K562 (cell line): Measurements from ENCODE around the gene WNT11. TPM values are rescaled to one million over a fixed set of nuclear protein-coding genes. Genes with fewer than 3 reads are reported as not detected.

Source experiments
- AFF1 ChIP-seq, 2 experiments: fragments of 450-650 bp; IDR thresholded peaks; 2 replicates each; pipeline ENCODE4 v1.6.1; 2018; ENCODE audit warnings: mild to moderate bottlenecking in 2 of 2, low read depth in 1 of 2; ENCODE audit not compliant: partially characterized antibody in 2 of 2
- CBX8 ChIP-seq: fragments of 200-600 bp; sonication (generic); IDR thresholded peaks from 2 replicates; pipeline ENCODE4 v1.6.1; 2012; ENCODE audit warnings: borderline replicate concordance, mixed run types, low read depth, mild to moderate bottlenecking, moderate library complexity, mixed read lengths, low read length, control low read depth, inconsistent platforms; ENCODE audit not compliant: poor library complexity, severe bottlenecking; ENCODE audit errors: extremely low read depth
- CREB3L1 ChIP-seq: fragments of 450-650 bp; IDR thresholded peaks from 2 replicates; pipeline ENCODE4 v1.6.1; 2014; ENCODE audit warnings: low read depth, mild to moderate bottlenecking, moderate library complexity, borderline replicate concordance
- FOXK1 ChIP-seq: sonication (generic); formaldehyde crosslinking; IDR thresholded peaks from 2 replicates; pipeline ENCODE4 v1.8.0; 2022; ENCODE audit warnings: missing genetic modification reagents, mild to moderate bottlenecking, borderline replicate concordance
- GATA2 ChIP-seq: sonication (generic); formaldehyde crosslinking; IDR thresholded peaks from 2 replicates; pipeline ENCODE4 v1.4.0; 2020; ENCODE audit warnings: mild to moderate bottlenecking, missing genetic modification reagents
- MAFG ChIP-seq: fragments of 450-650 bp; conservative IDR thresholded peaks from 2 replicates; pipeline ENCODE4 v1.6.1; 2016; ENCODE audit warnings: missing genetic modification characterization, missing compliant biosample characterization
- MTA1 ChIP-seq: fragments of 450-650 bp; IDR thresholded peaks from 2 replicates; pipeline ENCODE4 v1.6.1; 2017; ENCODE audit warnings: borderline replicate concordance
- PHB2 ChIP-seq: fragments of 450-650 bp; IDR thresholded peaks from 2 replicates; pipeline ENCODE4 v1.6.1; 2017; ENCODE audit warnings: low read depth
- POLR2AphosphoS2 ChIP-seq: IDR thresholded peaks from 2 replicates; pipeline ENCODE4 v1.6.1; 2012; ENCODE audit warnings: low read length, improper control_type of control experiment
- RBM14 ChIP-seq: fragments of 200-400 bp; formaldehyde crosslinking; IDR thresholded peaks from 2 replicates; pipeline ENCODE4 v1.6.1; 2018; ENCODE audit warnings: low read depth, mild to moderate bottlenecking, low read length, moderate library complexity, borderline replicate concordance; ENCODE audit not compliant: insufficient read depth
- SIX5 ChIP-seq, 2 experiments: IDR thresholded peaks; 2 replicates each; pipeline ENCODE4 v1.6.1; 2011; ENCODE audit warnings: low read length in 2 of 2, borderline replicate concordance in 1 of 2, low read depth in 1 of 2, mild to moderate bottlenecking in 1 of 2, moderate library complexity in 1 of 2; ENCODE audit not compliant: insufficient read depth in 1 of 2
- SP2 ChIP-seq: IDR thresholded peaks from 2 replicates; pipeline ENCODE4 v1.6.1; 2011; ENCODE audit warnings: mild to moderate bottlenecking, low read depth, low read length, moderate library complexity; ENCODE audit not compliant: poor library complexity, severe bottlenecking; ENCODE audit errors: extremely low read depth
- TBL1XR1 ChIP-seq, 2 experiments: IDR thresholded peaks; 2 replicates each; pipeline ENCODE4 v1.6.1; 2012; ENCODE audit warnings: improper control_type of control experiment in 2 of 2, low read length in 2 of 2, mild to moderate bottlenecking in 1 of 2
- TCF7L2 ChIP-seq: fragments of 150-350 bp; IDR thresholded peaks from 2 replicates; pipeline ENCODE4 v1.6.1; 2016; ENCODE audit warnings: low read depth, mild to moderate bottlenecking, low read length, moderate library complexity
- ZBTB7A ChIP-seq: IDR thresholded peaks from 2 replicates; pipeline ENCODE4 v1.6.1; 2011; ENCODE audit warnings: low read depth, mild to moderate bottlenecking, low read length, moderate library complexity, borderline replicate concordance; ENCODE audit not compliant: control insufficient read depth
- ZNF12 ChIP-seq: sonication (generic); formaldehyde crosslinking; IDR thresholded peaks from 2 replicates; pipeline ENCODE4 v1.4.0; 2020; ENCODE audit warnings: mild to moderate bottlenecking, missing genetic modification reagents
- ZNF143 ChIP-seq: sonication (generic); formaldehyde crosslinking; IDR thresholded peaks from 2 replicates; pipeline ENCODE4 v1.9.0; 2022; ENCODE audit warnings: mild to moderate bottlenecking, missing genetic modification reagents
- ZNF354B ChIP-seq: fragments of 250-450 bp; sonication (Bioruptor Pico); IDR thresholded peaks from 2 replicates; pipeline ENCODE4 v1.4.0; 2020
- ZNF436 ChIP-seq: fragments of 250-450, 450-650 bp; sonication (Bioruptor Pico); formaldehyde crosslinking; IDR thresholded peaks from 2 replicates; pipeline ENCODE4 v1.7.0; 2020; ENCODE audit warnings: mild to moderate bottlenecking
- polyA plus RNA-seq, 8 experiments: library from polyadenylated mRNA; depleted of rRNA in 4 of 8; stranded (reverse) in 5 of 8; unstranded in 3 of 8; fragments of >200 nt; fragmentation: Nextera tagmentation in 2 of 8; fragmentation: Illumina TruSeq in 1 of 8; extraction: Ambion mirVana in 2 of 8; extraction: Trizol in 1 of 8; gene quantifications; 2 replicates each; pipeline versions ENCODE4 v1.2.1 to v1.2.3, GENCODE V29; 2011 to 2014; ENCODE audit warnings: inconsistent platforms in 1 of 8, missing spikeins in 1 of 8
- total RNA-seq, 7 experiments: library from RNA; depleted of rRNA in 6 of 7; stranded (reverse); fragments of >200 nt in 6 of 7; fragmentation: Illumina TruSeq in 2 of 7; extraction: Trizol in 2 of 7; gene quantifications; 2 replicates each; pipeline versions ENCODE4 v1.2.1 to v1.2.3, GENCODE V29; 2011 to 2021; ENCODE audit warnings: low replicate concordance in 1 of 7
- TF ChIP-seq, protein P1 (sequence below), 2 experiments: fragments of 450-650 bp; conservative IDR thresholded peaks; 2 replicates each; pipeline ENCODE4 v1.6.1; 2017; ENCODE audit warnings: mild to moderate bottlenecking in 2 of 2, moderate library complexity in 2 of 2

Gene WNT11
- total and polyA plus RNA-seq, 9 of the 15 experiments (the other 6 are each of a cell fraction or from before 2014, with no cell fraction given) = 0.03 to 0.20 (median 0.09) TPM; not detected in 4

DNA sequence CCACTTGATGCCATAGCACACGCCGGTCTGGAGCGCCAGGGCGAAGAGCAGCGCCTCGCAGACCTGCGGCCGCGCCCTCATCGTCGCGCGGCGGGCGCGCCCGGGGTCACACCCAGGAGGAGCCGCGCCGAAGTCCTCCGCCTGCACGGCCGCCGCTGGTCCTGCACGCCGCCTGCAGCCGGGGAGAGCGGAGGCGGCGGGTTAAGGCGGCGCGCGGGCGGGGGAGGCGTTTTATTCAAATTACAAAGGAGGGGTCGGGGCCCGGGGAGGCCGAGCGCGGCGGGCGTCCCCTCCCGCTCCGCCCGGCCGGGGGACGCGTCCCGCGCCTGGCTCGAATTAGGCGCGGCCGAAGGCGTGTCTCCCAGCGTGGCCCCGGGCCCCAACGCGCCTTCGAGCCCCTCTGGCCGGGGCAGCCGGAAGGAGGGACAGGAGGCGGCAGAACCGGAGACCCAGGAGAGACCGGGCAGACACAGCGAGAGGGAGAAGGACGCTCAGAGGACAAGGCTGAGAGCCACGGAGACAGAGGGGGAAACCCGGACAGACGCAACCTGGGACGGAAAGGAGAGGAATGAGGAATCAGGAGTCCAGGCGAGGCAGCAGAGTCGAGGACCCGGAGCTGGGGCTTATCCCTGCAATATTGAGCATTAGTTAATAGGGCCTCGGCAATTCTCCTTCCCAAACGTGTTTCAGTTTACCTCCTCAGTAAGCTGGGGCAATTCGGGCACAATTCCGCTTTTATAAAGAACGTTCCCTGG is at the start of gene WNT11 (continued):
- TF ChIP-seq ZBTB7A (peak; percentile 58; the same call in 1 of the 2 replicates), ZNF12 (0 out of 2 replicates have a peak, but pooled peaks have one; percentile 23), PHB2 (no peak), SP2 (no peak), CREB3L1 (no peak), FOXK1 (CRISPR knock-in tag) (no peak), AFF1 (IDR thresholded peaks at IDR 0.05; ENCODE audit: low read depth in 1 of 2, partially characterized antibody in 2 of 2) (no peak), TBL1XR1 (IDR thresholded peaks at IDR 0.05; ENCODE audit: low read length in 2 of 2) (no peak), MAFG (tag) (no peak), ZNF436 (CRISPR knock-in tag) (no peak), TCF7L2 (no peak), MTA1 (no peak), CBX8 (no peak), POLR2AphosphoS2 (no peak), GATA2 (CRISPR knock-in tag) (no peak), SIX5 (IDR thresholded peaks at IDR 0.05; ENCODE audit: borderline replicate concordance in 1 of 2, insufficient read depth in 1 of 2, low read depth in 1 of 2, low read length in 2 of 2) (no peak), ZNF143 (CRISPR knock-in tag) (no peak), ZNF354B (CRISPR knock-in tag) (no peak), RBM14 (no peak)
- TF ChIP-seq, protein P1, sequence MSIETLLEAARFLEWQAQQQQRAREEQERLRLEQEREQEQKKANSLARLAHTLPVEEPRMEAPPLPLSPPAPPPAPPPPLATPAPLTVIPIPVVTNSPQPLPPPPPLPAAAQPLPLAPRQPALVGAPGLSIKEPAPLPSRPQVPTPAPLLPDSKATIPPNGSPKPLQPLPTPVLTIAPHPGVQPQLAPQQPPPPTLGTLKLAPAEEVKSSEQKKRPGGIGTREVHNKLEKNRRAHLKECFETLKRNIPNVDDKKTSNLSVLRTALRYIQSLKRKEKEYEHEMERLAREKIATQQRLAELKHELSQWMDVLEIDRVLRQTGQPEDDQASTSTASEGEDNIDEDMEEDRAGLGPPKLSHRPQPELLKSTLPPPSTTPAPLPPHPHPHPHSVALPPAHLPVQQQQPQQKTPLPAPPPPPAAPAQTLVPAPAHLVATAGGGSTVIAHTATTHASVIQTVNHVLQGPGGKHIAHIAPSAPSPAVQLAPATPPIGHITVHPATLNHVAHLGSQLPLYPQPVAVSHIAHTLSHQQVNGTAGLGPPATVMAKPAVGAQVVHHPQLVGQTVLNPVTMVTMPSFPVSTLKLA (conservative IDR thresholded peaks at IDR 0.05) = no peak
